Stimulated activated CD8-positive, alpha-beta memory T cell treated with anti-CD3 and anti-CD28 coated beads, Interleukin-7, amount 100 ng/mL, for 4 hours (primary cell): ENCODE data around the gene LRRC27.
"Not testable (repeated sequence)": the region's sequence is repeated elsewhere in the genome, so short reads cannot be mapped to it uniquely, and the experiment has no call there.

Source experiments
- DNase-seq, 2 donors: peaks; one replicate each; pipeline ENCODE4 v3.0.0-alpha.2; 2020; ENCODE audit warnings: low read depth in 2 of 2

The LRRC27 gene

GRCh38 chr10:132374612-132375011 lies 42.6 kb downstream of the LRRC27 start:
- no peak for DNase-seq

GRCh38 chr10:132375116-132375794 lies 43.3 kb downstream of the LRRC27 start:
- DNase-seq: no peak

GRCh38 chr10:132375795-132376297 lies 43.9 kb downstream of the LRRC27 start:
- no peak for DNase-seq

- no peak for DNase-seq
Measured at GRCh38 chr10:132376394-132376851, 44.4 kb downstream of the LRRC27 start.

GRCh38 chr10:132377326-132377725 lies 45.3 kb downstream of the LRRC27 start:
- DNase-seq: no peak

GRCh38 chr10:132379026-132379425 lies 47.0 kb downstream of the LRRC27 start:
- DNase-seq: not testable (repeated sequence)

- DNase-seq: not testable (repeated sequence)
Measured at GRCh38 chr10:132380986-132381385, 49.0 kb downstream of the LRRC27 start.

- no peak for DNase-seq
Measured at GRCh38 chr10:132381741-132382140, 49.7 kb downstream of the LRRC27 start.

GRCh38 chr10:132382231-132382922 lies 50.4 kb downstream of the LRRC27 start:
- DNase-seq: no peak

GRCh38 chr10:132383101-132383500 lies 51.1 kb downstream of the LRRC27 start:
- no peak for DNase-seq

GRCh38 chr10:132383751-132384196 lies 51.8 kb downstream of the LRRC27 start:
- DNase-seq: no peak

GRCh38 chr10:132384618-132385388 lies 52.8 kb downstream of the LRRC27 start:
- no peak for DNase-seq

GRCh38 chr10:132385389-132385667 lies 53.3 kb downstream of the LRRC27 start:
- DNase-seq: no peak

GRCh38 chr10:132385721-132386418 lies 53.9 kb downstream of the LRRC27 start:
- no peak for DNase-seq

- DNase-seq: no peak
Measured at GRCh38 chr10:132386419-132386831, 54.4 kb downstream of the LRRC27 start.

GRCh38 chr10:132386896-132387295 lies 54.9 kb downstream of the LRRC27 start:
- not testable (repeated sequence) for DNase-seq

GRCh38 chr10:132387764-132388210 lies 55.8 kb downstream of the LRRC27 start:
- peak; percentile 42 to 57 for DNase-seq

- no peak for DNase-seq
Measured at GRCh38 chr10:132388891-132389432, 57.0 kb downstream of the LRRC27 start.

- no peak for DNase-seq
Measured at GRCh38 chr10:132389433-132390169, 57.6 kb downstream of the LRRC27 start.

- no peak for DNase-seq
Measured at GRCh38 chr10:132390170-132390920, 58.4 kb downstream of the LRRC27 start.
